Thyroid gland (tissue), 4 donors: ENCODE measurements around the gene CALB2. TPM values are rescaled to one million over a fixed set of nuclear protein-coding genes. Genes with fewer than 3 reads are reported as not detected.

Source experiments
- DNase-seq, 2 donors: peaks; one replicate each; pipeline ENCODE4 v3.0.0-alpha.2; 2019
- H3K27ac ChIP-seq, 3 donors: fragments of 200-600 bp; sonication (generic); 1 replicate in 2 of 3; 2 replicates in 1 of 3; pipeline ENCODE4 v1.5.1; 2016 to 2019; ENCODE audit warnings: mild to moderate bottlenecking in 1 of 3, moderate library complexity in 1 of 3
- H3K27me3 ChIP-seq: fragments of 200-600 bp; sonication (generic); one replicate; pipeline ENCODE4 v1.5.1; 2019
- H3K36me3 ChIP-seq, 2 donors: fragments of 200-600 bp; sonication (generic); one replicate each; pipeline ENCODE4 v1.5.1; 2016 to 2019
- H3K4me1 ChIP-seq, 2 donors: fragments of 200-600 bp; sonication (generic); one replicate each; pipeline ENCODE4 v1.5.1; 2017 to 2019
- H3K4me3 ChIP-seq, 3 donors: fragments of 200-600 bp; sonication (generic); replicated peaks in 1 of 3; 1 replicate in 2 of 3; 2 replicates in 1 of 3; pipeline ENCODE4 v1.5.1; 2016; ENCODE audit warnings: mild to moderate bottlenecking in 1 of 3
- H3K9me3 ChIP-seq: fragments of 200-600 bp; sonication (generic); one replicate; pipeline ENCODE4 v1.5.1; 2017
- CTCF ChIP-seq, 6 experiments: fragments of 200-600 bp in 3 of 6; fragments of 450-650 bp in 3 of 6; sonication (generic) in 3 of 6; IDR thresholded peaks; one replicate each; pipeline ENCODE4 v1.5.1; 2016 to 2019; ENCODE audit warnings: antibody characterized with exemption in 6 of 6, mild to moderate bottlenecking in 2 of 6, inconsistent platforms in 1 of 6, moderate library complexity in 1 of 6
- POLR2A ChIP-seq, 2 donors: fragments of 450-650 bp; IDR thresholded peaks; one replicate each; pipeline ENCODE4 v1.6.1; 2017; ENCODE audit warnings: antibody characterized with exemption in 2 of 2, mild to moderate bottlenecking in 2 of 2, moderate library complexity in 1 of 2
- WGBS, 2 donors: methylation state at CpG; one replicate each; pipeline ENCODE4 v1.1.5; 2017; 5-methylcytosine and 5-hydroxymethylcytosine counted together
- intact Hi-C: fragments of 100-400 bp; cut with DNase I; formaldehyde crosslinking; loops from one replicate; pipeline ENCODE4 v1.15.1; 2023
- total RNA-seq, 4 donors: library from RNA; depleted of rRNA; stranded (reverse); fragments of >200 nt; gene quantifications; one replicate each; pipeline ENCODE4 v1.2.3, GENCODE V29; 2016

Gene CALB2
- total RNA-seq, 4 donors from 2014 or later = 0.81 TPM; not detected in 3

- Histone ChIP-seq H3K27ac (no peak overlapping the region), H3K9me3 (no peaks in the 10 kb centered on the region), H3K36me3 (no peaks in the 10 kb centered on the region), H3K27me3 (no peaks in the 10 kb centered on the region), H3K4me3 (no peak overlapping the region), H3K4me1 (no peaks in the 10 kb centered on the region)
- TF ChIP-seq POLR2A (IDR thresholded peaks at IDR 0.05) (no peak), CTCF (IDR thresholded peaks at IDR 0.05) (no peak)
- 67 to 71% methylated on average over 19 of the region's 19 CpGs for WGBS, 2 donors
- no peak for DNase-seq
- intact Hi-C loops = no loop called here
Measured at GRCh38 chr16:71339236-71340171, 19.0 kb upstream of the CALB2 start.

GRCh38 chr16:71340406-71340805, 18.1 kb upstream of the CALB2 start:
- DNase-seq = no peak
- Histone ChIP-seq H3K9me3 (no peaks in the 10 kb centered on the region), H3K4me3 (no peak overlapping the region), H3K27me3 (no peaks in the 10 kb centered on the region), H3K27ac (no peak overlapping the region), H3K36me3 (no peaks in the 10 kb centered on the region), H3K4me1 (no peaks in the 10 kb centered on the region)
- 69 to 72% methylated on average over 6 of the region's 6 CpGs for WGBS, 2 donors
- no peak for TF ChIP-seq CTCF (IDR thresholded peaks at IDR 0.05)
- TF ChIP-seq POLR2A (IDR thresholded peaks at IDR 0.05) = no peak
- intact Hi-C loops = no loop called here

- Histone ChIP-seq H3K27me3 (no peaks in the 10 kb centered on the region), H3K27ac (no peak overlapping the region), H3K9me3 (no peaks in the 10 kb centered on the region), H3K36me3 (no peaks in the 10 kb centered on the region), H3K4me1 (no peaks in the 10 kb centered on the region), H3K4me3 (no peak overlapping the region)
- intact Hi-C loops = no loop called here
- TF ChIP-seq CTCF (IDR thresholded peaks at IDR 0.05) = no peak
- TF ChIP-seq POLR2A (IDR thresholded peaks at IDR 0.05) = no peak
- 91 to 93% methylated on average over 5 of the region's 5 CpGs for WGBS, 2 donors
- no peak for DNase-seq
Measured at GRCh38 chr16:71341881-71342280, 16.6 kb upstream of the CALB2 start.

GRCh38 chr16:71343078-71343477, 15.4 kb upstream of the CALB2 start:
- Histone ChIP-seq H3K4me3 (no peak overlapping the region), H3K27ac (no peak overlapping the region), H3K36me3 (no peaks in the 10 kb centered on the region), H3K9me3 (no peaks in the 10 kb centered on the region), H3K27me3 (no peaks in the 10 kb centered on the region), H3K4me1 (no peaks in the 10 kb centered on the region)
- intact Hi-C loops = no loop called here
- no peak for TF ChIP-seq CTCF (IDR thresholded peaks at IDR 0.05)
- TF ChIP-seq POLR2A (IDR thresholded peaks at IDR 0.05) = no peak
- 77 to 78% methylated on average over 8 of the region's 8 CpGs for WGBS, 2 donors
- no peak for DNase-seq

- intact Hi-C loops = no loop called here
Measured at GRCh38 chr16:71344315-71344905, 14.1 kb upstream of the CALB2 start.

More at GRCh38 chr16:71344315-71344905, 14.1 kb upstream of the CALB2 start:
- H3K4me1 ChIP-seq = no peaks in the 10 kb centered on the region
- no peaks in the 10 kb centered on the region for H3K9me3 ChIP-seq
- H3K27me3 ChIP-seq = no peaks in the 10 kb centered on the region
- H3K36me3 ChIP-seq = no peaks in the 10 kb centered on the region
- DNase-seq = no peak
- H3K4me3 ChIP-seq = no peak overlapping the region
- H3K27ac ChIP-seq = no peak overlapping the region
- TF ChIP-seq POLR2A (IDR thresholded peaks at IDR 0.05) = no peak
- TF ChIP-seq CTCF (IDR thresholded peaks at IDR 0.05) = no peak
- 52 to 55% methylated on average over 13 of the region's 13 CpGs for WGBS, 2 donors
